ENCODE data around the gene BRME1. TPM values are rescaled to one million over a fixed set of nuclear protein-coding genes. Genes with fewer than 3 reads are reported as not detected.
A peak's percentile ranks its signal among the peaks of the same experiment; 100 is the strongest.

Gene BRME1
- total and polyA plus RNA-seq, 2 of the 13 experiments (the other 11 are each of a cell fraction or from before 2014, with no cell fraction given), result 0.74 to 1.5 TPM

DNA sequence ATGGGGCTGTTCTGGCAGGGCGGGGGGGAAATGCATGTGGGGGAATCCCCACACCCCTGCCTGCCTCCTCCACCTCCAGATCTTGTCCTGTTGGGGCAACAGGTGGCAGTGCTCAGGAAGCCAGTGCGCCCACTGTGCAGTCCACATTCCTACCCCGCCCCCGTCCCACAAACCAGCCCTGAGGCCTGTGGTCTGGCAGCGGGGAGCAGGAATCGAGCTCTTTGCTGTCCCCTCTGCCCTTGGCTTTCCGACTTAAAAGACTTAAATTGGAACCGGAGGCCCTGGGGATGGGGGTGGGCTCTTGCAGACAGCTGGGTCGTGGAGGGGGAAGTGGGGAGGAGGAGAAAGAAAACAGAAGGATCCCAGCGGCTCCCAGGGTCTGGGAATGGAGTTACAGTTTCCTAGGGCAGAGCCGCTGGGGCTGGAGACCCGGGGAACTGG, 24.6 kb downstream of the BRME1 start (continued):
- no peak for TF ChIP-seq U2AF2 (IDR thresholded peaks at IDR 0.05; ENCODE audit: low read depth, low read length)
- TF ChIP-seq, protein P1, sequence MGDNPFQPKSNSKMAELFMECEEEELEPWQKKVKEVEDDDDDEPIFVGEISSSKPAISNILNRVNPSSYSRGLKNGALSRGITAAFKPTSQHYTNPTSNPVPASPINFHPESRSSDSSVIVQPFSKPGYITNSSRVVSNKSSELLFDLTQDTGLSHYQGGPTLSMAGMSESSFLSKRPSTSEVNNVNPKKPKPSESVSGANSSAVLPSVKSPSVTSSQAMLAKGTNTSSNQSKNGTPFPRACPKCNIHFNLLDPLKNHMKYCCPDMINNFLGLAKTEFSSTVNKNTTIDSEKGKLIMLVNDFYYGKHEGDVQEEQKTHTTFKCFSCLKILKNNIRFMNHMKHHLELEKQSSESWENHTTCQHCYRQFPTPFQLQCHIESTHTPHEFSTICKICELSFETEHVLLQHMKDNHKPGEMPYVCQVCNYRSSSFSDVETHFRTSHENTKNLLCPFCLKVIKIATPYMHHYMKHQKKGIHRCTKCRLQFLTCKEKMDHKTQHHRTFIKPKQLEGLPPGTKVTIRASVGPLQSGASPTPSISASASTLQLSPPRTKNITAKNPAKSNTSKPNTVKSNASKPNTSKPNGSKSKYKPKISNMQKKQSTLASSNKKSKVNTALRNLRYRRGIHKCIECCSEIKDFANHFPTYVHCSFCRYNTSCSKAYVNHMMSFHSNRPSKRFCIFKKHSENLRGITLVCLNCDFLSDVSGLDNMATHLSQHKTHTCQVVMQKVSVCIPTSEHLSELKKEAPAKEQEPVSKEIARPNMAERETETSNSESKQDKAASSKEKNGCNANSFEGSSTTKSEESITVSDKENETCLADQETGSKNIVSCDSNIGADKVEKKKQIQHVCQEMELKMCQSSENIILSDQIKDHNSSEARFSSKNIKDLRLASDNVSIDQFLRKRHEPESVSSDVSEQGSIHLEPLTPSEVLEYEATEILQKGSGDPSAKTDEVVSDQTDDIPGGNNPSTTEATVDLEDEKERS (CRISPR knock-in tag; IDR thresholded peaks at IDR 0.05), result no peak
- TF ChIP-seq SMAD3 (CRISPR knock-in tag; IDR thresholded peaks at IDR 0.05), result no peak
- TF ChIP-seq MIXL1 (CRISPR knock-in tag; IDR thresholded peaks at IDR 0.05), result no peak
- TF ChIP-seq, protein P2, sequence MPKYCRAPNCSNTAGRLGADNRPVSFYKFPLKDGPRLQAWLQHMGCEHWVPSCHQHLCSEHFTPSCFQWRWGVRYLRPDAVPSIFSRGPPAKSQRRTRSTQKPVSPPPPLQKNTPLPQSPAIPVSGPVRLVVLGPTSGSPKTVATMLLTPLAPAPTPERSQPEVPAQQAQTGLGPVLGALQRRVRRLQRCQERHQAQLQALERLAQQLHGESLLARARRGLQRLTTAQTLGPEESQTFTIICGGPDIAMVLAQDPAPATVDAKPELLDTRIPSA (CRISPR knock-in tag; IDR thresholded peaks at IDR 0.05; ENCODE audit: borderline replicate concordance), result no peak
- TF ChIP-seq ZSCAN25 (CRISPR knock-in tag; IDR thresholded peaks at IDR 0.05), result no peak
- no peak for TF ChIP-seq TSC22D2 (CRISPR knock-in tag; IDR thresholded peaks at IDR 0.05; ENCODE audit: borderline replicate concordance)
- TF ChIP-seq MIER3 (CRISPR knock-in tag; IDR thresholded peaks at IDR 0.05; ENCODE audit: borderline replicate concordance), result no peak
- TF ChIP-seq ZNF549 (CRISPR knock-in tag; IDR thresholded peaks at IDR 0.05), result no peak
- no peak for TF ChIP-seq ZNF383 (CRISPR knock-in tag; IDR thresholded peaks at IDR 0.05; ENCODE audit: borderline replicate concordance)
- peak; percentile 73 for TF ChIP-seq SRSF1 (optimal IDR thresholded peaks at IDR 0.05; ENCODE audit: low read depth, low read length)
- TF ChIP-seq ZZZ3 (CRISPR knock-in tag; IDR thresholded peaks at IDR 0.05; ENCODE audit: borderline replicate concordance), result no peak
- TF ChIP-seq ZNF234 (CRISPR knock-in tag; conservative IDR thresholded peaks at IDR 0.05), result no peak
- TF ChIP-seq, protein P3, sequence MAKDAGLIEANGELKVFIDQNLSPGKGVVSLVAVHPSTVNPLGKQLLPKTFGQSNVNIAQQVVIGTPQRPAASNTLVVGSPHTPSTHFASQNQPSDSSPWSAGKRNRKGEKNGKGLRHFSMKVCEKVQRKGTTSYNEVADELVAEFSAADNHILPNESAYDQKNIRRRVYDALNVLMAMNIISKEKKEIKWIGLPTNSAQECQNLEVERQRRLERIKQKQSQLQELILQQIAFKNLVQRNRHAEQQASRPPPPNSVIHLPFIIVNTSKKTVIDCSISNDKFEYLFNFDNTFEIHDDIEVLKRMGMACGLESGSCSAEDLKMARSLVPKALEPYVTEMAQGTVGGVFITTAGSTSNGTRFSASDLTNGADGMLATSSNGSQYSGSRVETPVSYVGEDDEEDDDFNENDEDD (CRISPR knock-in tag; IDR thresholded peaks at IDR 0.05; ENCODE audit: borderline replicate concordance), result no peak
- TF ChIP-seq ZNF382 (CRISPR knock-in tag; IDR thresholded peaks at IDR 0.05; ENCODE audit: borderline replicate concordance), result no peak
- no peak for TF ChIP-seq ZBTB42 (CRISPR knock-in tag; IDR thresholded peaks at IDR 0.05)
- TF ChIP-seq ZKSCAN5 (CRISPR knock-in tag; IDR thresholded peaks at IDR 0.05), result no peak
- peak; percentile 57 for TF ChIP-seq SAP130 (CRISPR knock-in tag; IDR thresholded peaks at IDR 0.05; ENCODE audit: low read depth)
- TF ChIP-seq NR2F1 (CRISPR knock-in tag; IDR thresholded peaks at IDR 0.05), result no peak
- TF ChIP-seq HNRNPL (IDR thresholded peaks at IDR 0.05; ENCODE audit: low read depth, low read length), result peak; percentile 80
- no peak for TF ChIP-seq ZNF567 (CRISPR knock-in tag; IDR thresholded peaks at IDR 0.05; ENCODE audit: borderline replicate concordance)
- no peak for TF ChIP-seq ZNF792 (CRISPR knock-in tag; IDR thresholded peaks at IDR 0.05)
- TF ChIP-seq ZNF124 (CRISPR knock-in tag; IDR thresholded peaks at IDR 0.05), result no peak
- TF ChIP-seq, protein P4, sequence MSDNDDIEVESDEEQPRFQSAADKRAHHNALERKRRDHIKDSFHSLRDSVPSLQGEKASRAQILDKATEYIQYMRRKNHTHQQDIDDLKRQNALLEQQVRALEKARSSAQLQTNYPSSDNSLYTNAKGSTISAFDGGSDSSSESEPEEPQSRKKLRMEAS (IDR thresholded peaks at IDR 0.05), result no peak
- no peak for TF ChIP-seq ATRX (CRISPR knock-in tag; IDR thresholded peaks at IDR 0.05; ENCODE audit: borderline replicate concordance)
- TF ChIP-seq, protein P5, sequence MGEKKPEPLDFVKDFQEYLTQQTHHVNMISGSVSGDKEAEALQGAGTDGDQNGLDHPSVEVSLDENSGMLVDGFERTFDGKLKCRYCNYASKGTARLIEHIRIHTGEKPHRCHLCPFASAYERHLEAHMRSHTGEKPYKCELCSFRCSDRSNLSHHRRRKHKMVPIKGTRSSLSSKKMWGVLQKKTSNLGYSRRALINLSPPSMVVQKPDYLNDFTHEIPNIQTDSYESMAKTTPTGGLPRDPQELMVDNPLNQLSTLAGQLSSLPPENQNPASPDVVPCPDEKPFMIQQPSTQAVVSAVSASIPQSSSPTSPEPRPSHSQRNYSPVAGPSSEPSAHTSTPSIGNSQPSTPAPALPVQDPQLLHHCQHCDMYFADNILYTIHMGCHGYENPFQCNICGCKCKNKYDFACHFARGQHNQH (CRISPR knock-in tag; IDR thresholded peaks at IDR 0.05), result no peak
